A549 (cell line): ENCODE measurements around the gene UXS1.

Experiments used
- BHLHE40 ChIP-seq: IDR thresholded peaks from 2 replicates; pipeline ENCODE4 v1.6.1; 2012; ENCODE audit warnings: low read depth, low read length, inconsistent platforms
- JUN ChIP-seq, 2 experiments: fragments of >200 bp; sonication (Bioruptor Twin); formaldehyde crosslinking; IDR thresholded peaks; 2 replicates in 1 of 2; 3 replicates in 1 of 2; pipeline ENCODE4 v1.6.1; 2016 to 2017
- NR3C1 ChIP-seq: fragments of >200 bp; sonication (Bioruptor Twin); formaldehyde crosslinking; IDR thresholded peaks from 3 replicates; pipeline ENCODE4 v1.6.1; 2017
- POLR2A ChIP-seq: IDR thresholded peaks from 2 replicates; pipeline ENCODE4 v1.6.1; 2012; ENCODE audit warnings: mild to moderate bottlenecking, low read length
- RAD21 ChIP-seq, 2 experiments: fragments of >200 bp in 1 of 2; sonication (Bioruptor Twin) in 1 of 2; formaldehyde crosslinking in 1 of 2; IDR thresholded peaks in 1 of 2; conservative IDR thresholded peaks in 1 of 2; 2 replicates in 1 of 2; 3 replicates in 1 of 2; pipeline ENCODE4 v1.6.1; 2012 to 2018; ENCODE audit warnings: inconsistent platforms in 1 of 2
- TF ChIP-seq, protein P1 (sequence below): fragments of >200 bp; sonication (Bioruptor Twin); formaldehyde crosslinking; IDR thresholded peaks from 3 replicates; pipeline ENCODE4 v1.5.1; 2016

DNA sequence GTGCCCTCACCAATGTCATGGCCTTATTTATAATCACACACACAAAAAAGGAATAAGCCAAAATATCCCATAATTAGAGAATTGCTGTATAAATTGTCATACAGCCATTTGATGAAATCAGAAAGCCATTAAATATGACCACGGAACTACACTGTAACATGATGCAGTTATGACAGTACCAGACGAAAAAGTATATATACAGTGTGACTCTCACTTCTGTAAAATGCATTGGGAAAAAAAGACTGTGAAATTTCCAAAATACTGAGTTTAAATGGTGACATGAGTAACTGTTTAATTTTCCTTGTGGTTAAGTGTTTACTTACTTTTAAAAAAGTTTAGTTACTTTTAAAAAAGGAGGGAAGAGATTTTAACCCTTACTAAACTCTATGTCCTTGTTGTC, 25.4 kb downstream of the UXS1 start:
- TF ChIP-seq POLR2A (no peak), JUN (IDR thresholded peaks at IDR 0.05) (no peak), NR3C1 (no peak), RAD21 (conservative IDR thresholded peaks at IDR 0.05 in 1 of 2, IDR thresholded peaks at IDR 0.05 in 1 of 2) (no peak), BHLHE40 (no peak)
- TF ChIP-seq, protein P1, sequence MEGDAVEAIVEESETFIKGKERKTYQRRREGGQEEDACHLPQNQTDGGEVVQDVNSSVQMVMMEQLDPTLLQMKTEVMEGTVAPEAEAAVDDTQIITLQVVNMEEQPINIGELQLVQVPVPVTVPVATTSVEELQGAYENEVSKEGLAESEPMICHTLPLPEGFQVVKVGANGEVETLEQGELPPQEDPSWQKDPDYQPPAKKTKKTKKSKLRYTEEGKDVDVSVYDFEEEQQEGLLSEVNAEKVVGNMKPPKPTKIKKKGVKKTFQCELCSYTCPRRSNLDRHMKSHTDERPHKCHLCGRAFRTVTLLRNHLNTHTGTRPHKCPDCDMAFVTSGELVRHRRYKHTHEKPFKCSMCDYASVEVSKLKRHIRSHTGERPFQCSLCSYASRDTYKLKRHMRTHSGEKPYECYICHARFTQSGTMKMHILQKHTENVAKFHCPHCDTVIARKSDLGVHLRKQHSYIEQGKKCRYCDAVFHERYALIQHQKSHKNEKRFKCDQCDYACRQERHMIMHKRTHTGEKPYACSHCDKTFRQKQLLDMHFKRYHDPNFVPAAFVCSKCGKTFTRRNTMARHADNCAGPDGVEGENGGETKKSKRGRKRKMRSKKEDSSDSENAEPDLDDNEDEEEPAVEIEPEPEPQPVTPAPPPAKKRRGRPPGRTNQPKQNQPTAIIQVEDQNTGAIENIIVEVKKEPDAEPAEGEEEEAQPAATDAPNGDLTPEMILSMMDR: no peak
